B cell (primary cell): ENCODE results near the gene PNPO. TPM values are rescaled to one million over a fixed set of nuclear protein-coding genes. Genes with fewer than 3 reads are reported as not detected.

Experiments used
- ATAC-seq: fragments of 200-7000 bp; cut with Tn5 transposase; one replicate; pipeline ENCODE4 v1.10.0; 2021; ENCODE audit warnings: low read depth, mild to moderate bottlenecking, moderate number of reproducible peaks, moderate library complexity
- CTCF ChIA-PET: fragments of 350-600 bp; sonication (Branson Sonifier 250); formaldehyde crosslinking; loops from one replicate; lab custom pipeline; 2021; ENCODE audit warnings: antibody characterized with exemption, inconsistent platforms; lab: Charles Lee
- POLR2A ChIA-PET: fragments of 350-600 bp; sonication (Branson Sonifier 250); formaldehyde crosslinking; loops from one replicate; lab custom pipeline; 2021; ENCODE audit warnings: antibody characterized with exemption; lab: Charles Lee
- DNase-seq: peaks from one replicate; pipeline ENCODE4 v3.0.0; 2013
- H2AFZ ChIP-seq: 2 replicates; pipeline ENCODE4 v1.6.1; 2012; ENCODE audit warnings: mild to moderate bottlenecking, low read depth, low read length; ENCODE audit not compliant: insufficient read depth, poor library complexity, severe bottlenecking
- H3K27ac ChIP-seq, 2 donors: 1 replicate in 1 of 2; 2 replicates in 1 of 2; pipeline ENCODE4 v1.5.1; 2012 to 2013; ENCODE audit warnings: low read length in 2 of 2, mild to moderate bottlenecking in 2 of 2, moderate library complexity in 1 of 2
- H3K27me3 ChIP-seq, 4 experiments: fragments of 200-600 bp in 1 of 4; sonication (generic) in 1 of 4; replicated peaks in 1 of 4; 1 replicate in 2 of 4; 2 replicates in 2 of 4; pipeline versions ENCODE4 v1.6.1 to v1.7.0; 2013 to 2016; ENCODE audit warnings: low read length in 3 of 4, mild to moderate bottlenecking in 2 of 4, mixed read lengths in 1 of 4, moderate library complexity in 1 of 4; ENCODE audit not compliant: insufficient read depth in 4 of 4, control insufficient read depth in 3 of 4; ENCODE audit errors: control extremely low read depth in 1 of 4
- H3K36me3 ChIP-seq, 2 experiments: replicated peaks in 1 of 2; 1 replicate in 1 of 2; 2 replicates in 1 of 2; pipeline versions ENCODE4 v1.6.1 to v1.7.1; 2013; ENCODE audit warnings: low read length in 1 of 2; ENCODE audit not compliant: insufficient read depth in 2 of 2, control insufficient read depth in 1 of 2; ENCODE audit errors: control extremely low read depth in 1 of 2, extremely low read depth in 1 of 2
- H3K4me1 ChIP-seq, 2 donors: fragments of 200-600 bp in 1 of 2; sonication (generic) in 1 of 2; 1 replicate in 1 of 2; 2 replicates in 1 of 2; pipeline versions ENCODE4 v1.5.1 to v1.6.1; 2013 to 2017; ENCODE audit warnings: low read length in 2 of 2; ENCODE audit not compliant: control insufficient read depth in 2 of 2, insufficient read depth in 2 of 2
- H3K4me2 ChIP-seq: replicated peaks from 2 replicates; pipeline ENCODE3; 2012; ENCODE audit warnings: mild to moderate bottlenecking, low read depth, low read length; ENCODE audit not compliant: poor library complexity, severe bottlenecking
- H3K4me3 ChIP-seq, 5 experiments: fragments of 200-600 bp in 1 of 5; sonication (generic) in 1 of 5; 1 replicate in 3 of 5; 2 replicates in 2 of 5; pipeline versions ENCODE4 v1.5.1 to v1.7.0; 2011 to 2016; ENCODE audit warnings: low read length in 4 of 5, mild to moderate bottlenecking in 4 of 5, low read depth in 2 of 5, control low read depth in 1 of 5, moderate library complexity in 1 of 5; ENCODE audit not compliant: insufficient read depth in 1 of 5; ENCODE audit errors: control extremely low read depth in 1 of 5, extremely low read depth in 1 of 5
- H3K79me2 ChIP-seq: fragments of 200-600 bp; sonication (generic); one replicate; pipeline ENCODE4 v1.6.0; 2016; ENCODE audit warnings: low read length; ENCODE audit not compliant: control insufficient read depth, insufficient read depth
- H3K9ac ChIP-seq: fragments of 200-600 bp; sonication (generic); 2 replicates; pipeline ENCODE4 v1.6.1; 2017; ENCODE audit warnings: mild to moderate bottlenecking, low read length, moderate library complexity
- H3K9me3 ChIP-seq, 3 donors: one replicate each; pipeline versions ENCODE4 v1.6.1 to v1.7.1; 2013; ENCODE audit warnings: low read length in 2 of 3; ENCODE audit not compliant: control insufficient read depth in 2 of 3, insufficient read depth in 1 of 3; ENCODE audit errors: control extremely low read depth in 1 of 3
- H4K20me1 ChIP-seq: 2 replicates; pipeline ENCODE4 v1.6.0; 2012; ENCODE audit warnings: mild to moderate bottlenecking, low read length; ENCODE audit not compliant: insufficient read depth, control insufficient read depth, poor library complexity, severe bottlenecking
- H3K27ac Mint-ChIP-seq: one replicate; pipeline ENCODE4 v1.8.0; 2021; ENCODE audit warnings: mixed read lengths
- H3K27me3 Mint-ChIP-seq: one replicate; pipeline ENCODE4 v1.8.0; 2021; ENCODE audit warnings: mixed read lengths
- H3K4me1 Mint-ChIP-seq: one replicate; pipeline ENCODE4 v1.8.0; 2021; ENCODE audit warnings: mixed read lengths
- H3K4me3 Mint-ChIP-seq: one replicate; pipeline ENCODE4 v1.8.0; 2021; ENCODE audit warnings: mixed read lengths
- H3K9me3 Mint-ChIP-seq: one replicate; pipeline ENCODE4 v1.8.0; 2022; ENCODE audit warnings: mixed read lengths; ENCODE audit not compliant: insufficient read depth
- EZH2 ChIP-seq: IDR thresholded peaks from 2 replicates; pipeline ENCODE4 v1.6.1; 2012; ENCODE audit warnings: borderline replicate concordance, low read depth, mild to moderate bottlenecking, moderate library complexity, low read length; ENCODE audit not compliant: insufficient read depth, poor library complexity, severe bottlenecking
- WGBS: methylation state at CpG from one replicate; pipeline ENCODE4 v1.1.5; 2013; ENCODE audit warnings: missing lambda C conversion rate; ENCODE audit not compliant: insufficient coverage; 5-methylcytosine and 5-hydroxymethylcytosine counted together
- intact Hi-C: fragments of 100-400 bp; cut with micrococcal nuclease; formaldehyde crosslinking; loops from one replicate; pipeline ENCODE4 v1.10.0; 2022
- polyA plus RNA-seq: library from polyadenylated mRNA; depleted of rRNA; stranded (reverse); fragments of >200 nt; gene quantifications from 2 replicates; pipeline ENCODE4 v1.2.3, GENCODE V29; 2012
- total RNA-seq, 2 donors: library from RNA; stranded (reverse); fragments of 120-200 nt in 1 of 2; gene quantifications; 1 replicate in 1 of 2; 2 replicates in 1 of 2; pipeline versions ENCODE4 v1.2.3 to v1.2.4, GENCODE V29; 2013 to 2022
- TF ChIP-seq, protein P1 (sequence below): fragments of 200-600 bp; IDR thresholded peaks from one replicate; pipeline ENCODE4 v1.8.0; 2022; ENCODE audit warnings: antibody characterized with exemption, mild to moderate bottlenecking

The PNPO gene
- total and polyA plus RNA-seq, 2 donors (not counting 1 experiment from before 2014, with no cell fraction given): 8.0 to 14.7 TPM

DNA sequence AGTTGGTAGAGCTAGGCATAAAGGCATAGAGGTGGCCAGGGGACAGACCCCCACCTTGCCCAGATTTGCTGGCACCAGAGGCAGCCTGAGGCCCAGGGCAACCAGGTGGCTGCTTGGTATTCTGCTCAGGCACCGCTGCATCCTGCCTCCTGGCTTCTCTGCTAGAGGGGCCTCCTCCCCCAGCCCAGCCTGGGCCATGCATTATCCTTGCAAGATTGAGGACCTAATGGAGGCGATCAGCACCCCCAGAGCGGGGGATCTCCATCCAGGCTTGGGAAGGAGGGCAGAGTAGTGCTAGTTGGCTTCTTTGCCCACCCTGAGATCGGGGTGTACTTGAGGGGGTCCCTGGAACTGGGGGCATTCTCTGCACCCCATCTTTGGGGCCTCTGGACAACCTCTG lies 53.4 kb downstream of the PNPO start:
- Histone ChIP-seq H3K4me1 (no peaks in the 10 kb centered on the region), H3K4me3 (no peak overlapping the region), H3K4me2 (no peak overlapping the region), H2AFZ (no peak overlapping the region), H3K9ac (no peak overlapping the region), H3K9me3 (no peaks in the 10 kb centered on the region), H4K20me1 (no peaks in the 10 kb centered on the region), H3K36me3 (no peaks in the 10 kb centered on the region), H3K79me2 (no peaks in the 10 kb centered on the region), H3K27me3 (peaks cover 0 to 26% (median 0%) of the 10 kb centered on the region in 4 experiments), H3K27ac (no peak overlapping the region)
- CTCF ChIA-PET: interaction anchor here (1.2 kb wide), 1 partner anchor 79 kb away, joined by 3 read pairs; no protein-coding TSS in a partner anchor
- ATAC-seq (no peak), DNase-seq (no peak)
- no peak overlapping the region for H3K4me3 Mint-ChIP-seq
- no peaks in the 10 kb centered on the region for H3K4me1 Mint-ChIP-seq
- intact Hi-C loops: no loop called here
- H3K27ac Mint-ChIP-seq: no peak overlapping the region
- POLR2A ChIA-PET: no interaction called here
- peaks cover 21% of the 10 kb centered on the region for H3K27me3 Mint-ChIP-seq
- WGBS: 79% methylated on average over 4 of the region's 4 CpGs
- TF ChIP-seq EZH2: no peak
- TF ChIP-seq, protein P1, sequence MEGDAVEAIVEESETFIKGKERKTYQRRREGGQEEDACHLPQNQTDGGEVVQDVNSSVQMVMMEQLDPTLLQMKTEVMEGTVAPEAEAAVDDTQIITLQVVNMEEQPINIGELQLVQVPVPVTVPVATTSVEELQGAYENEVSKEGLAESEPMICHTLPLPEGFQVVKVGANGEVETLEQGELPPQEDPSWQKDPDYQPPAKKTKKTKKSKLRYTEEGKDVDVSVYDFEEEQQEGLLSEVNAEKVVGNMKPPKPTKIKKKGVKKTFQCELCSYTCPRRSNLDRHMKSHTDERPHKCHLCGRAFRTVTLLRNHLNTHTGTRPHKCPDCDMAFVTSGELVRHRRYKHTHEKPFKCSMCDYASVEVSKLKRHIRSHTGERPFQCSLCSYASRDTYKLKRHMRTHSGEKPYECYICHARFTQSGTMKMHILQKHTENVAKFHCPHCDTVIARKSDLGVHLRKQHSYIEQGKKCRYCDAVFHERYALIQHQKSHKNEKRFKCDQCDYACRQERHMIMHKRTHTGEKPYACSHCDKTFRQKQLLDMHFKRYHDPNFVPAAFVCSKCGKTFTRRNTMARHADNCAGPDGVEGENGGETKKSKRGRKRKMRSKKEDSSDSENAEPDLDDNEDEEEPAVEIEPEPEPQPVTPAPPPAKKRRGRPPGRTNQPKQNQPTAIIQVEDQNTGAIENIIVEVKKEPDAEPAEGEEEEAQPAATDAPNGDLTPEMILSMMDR: no peak
- no peaks in the 10 kb centered on the region for H3K9me3 Mint-ChIP-seq

DNA sequence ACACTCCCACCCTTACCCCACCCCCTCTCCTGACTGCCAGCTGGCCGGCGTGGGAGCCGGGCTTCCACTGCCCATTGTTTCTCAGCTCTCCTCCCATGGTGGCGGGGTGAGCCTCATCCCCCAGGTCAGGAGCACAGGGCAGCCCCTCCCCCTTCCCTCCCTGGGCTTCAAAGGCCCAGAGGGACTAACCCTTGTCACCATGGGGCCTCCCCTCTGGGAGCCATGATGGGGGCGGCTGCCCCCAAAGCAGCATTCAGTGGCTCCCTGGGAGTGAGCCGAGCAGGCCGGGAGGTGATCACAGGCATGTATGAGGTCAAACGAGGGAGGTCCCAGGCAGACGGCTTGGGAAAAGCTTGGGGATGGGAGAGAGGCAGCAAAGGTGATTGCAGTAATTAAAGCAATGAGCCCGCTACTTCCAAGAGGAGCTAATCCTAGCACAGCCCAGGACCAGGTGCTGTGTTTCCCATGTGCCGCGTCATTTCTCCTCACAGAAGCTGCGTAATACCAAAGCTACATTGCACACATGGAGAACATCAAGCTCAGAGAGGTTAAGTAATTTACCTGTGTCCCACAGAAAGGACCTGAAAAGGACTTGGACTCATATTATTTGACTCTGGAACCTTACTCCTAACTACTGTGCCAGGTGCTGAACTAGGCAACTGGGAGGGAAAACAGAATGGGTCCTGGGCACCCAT lies 54.0 kb downstream of the PNPO start:
- Histone ChIP-seq H3K4me2 (no peak overlapping the region), H3K4me1 (no peaks in the 10 kb centered on the region), H3K79me2 (no peaks in the 10 kb centered on the region), H3K9ac (no peak overlapping the region), H3K27ac (no peak overlapping the region), H3K9me3 (no peaks in the 10 kb centered on the region), H2AFZ (no peak overlapping the region), H3K4me3 (no peak overlapping the region), H4K20me1 (no peaks in the 10 kb centered on the region), H3K27me3 (peaks cover 0 to 26% (median 0%) of the 10 kb centered on the region in 4 experiments), H3K36me3 (no peaks in the 10 kb centered on the region)
- 85% methylated on average over 12 of the region's 13 CpGs for WGBS
- Mint-ChIP-seq H3K27ac (no peak overlapping the region), H3K4me3 (no peak overlapping the region), H3K4me1 (no peaks in the 10 kb centered on the region), H3K27me3 (peaks cover 22% of the 10 kb centered on the region), H3K9me3 (no peaks in the 10 kb centered on the region)
- no peak for DNase-seq
- ChIA-PET POLR2A (no interaction called here), CTCF (interaction anchor here (0.5 kb wide), 1 partner anchor 1054 kb away, joined by 4 read pairs; no protein-coding TSS in a partner anchor)
- ATAC-seq: no peak
- no peak for TF ChIP-seq EZH2
- TF ChIP-seq, protein P1: no peak
- intact Hi-C loops: no loop called here
